HG03520 (cell line): ENCODE measurements around the gene GATD1.

ENCODE experiments used
- ATAC-seq: cut with Tn5 transposase; IDR thresholded peaks from one replicate; pipeline ENCODE4 v1.9.1; 2021; ENCODE audit warnings: mild to moderate bottlenecking, moderate library complexity; ENCODE audit not compliant: unreplicated experiment

The GATD1 gene

GRCh38 chr11:777288-778255, at the start of gene GATD1:
Gene GATD1, minus strand, starts transcription at chr11:777487. Its CDS starts 25 bp downstream, at chr11:777462.
- peak; percentile 71 for ATAC-seq

GRCh38 chr11:826836-827145, 49.5 kb upstream of the GATD1 start:
- ATAC-seq, result no peak

- ATAC-seq, result no peak
Measured at GRCh38 chr11:826227-826621, 48.9 kb upstream of the GATD1 start.

GRCh38 chr11:825366-826226, 48.3 kb upstream of the GATD1 start:
- no peak for ATAC-seq

GRCh38 chr11:824942-825341, 47.7 kb upstream of the GATD1 start:
- ATAC-seq, result no peak

GRCh38 chr11:824292-824880, 47.1 kb upstream of the GATD1 start:
- ATAC-seq, result no peak

GRCh38 chr11:823441-824291, 46.4 kb upstream of the GATD1 start:
- ATAC-seq, result no peak

GRCh38 chr11:821512-822371, 44.5 kb upstream of the GATD1 start:
- ATAC-seq, result no peak

- no peak for ATAC-seq
Measured at GRCh38 chr11:820655-821511, 43.6 kb upstream of the GATD1 start.

- peak; percentile 40 for ATAC-seq
Measured at GRCh38 chr11:819943-820649, 42.8 kb upstream of the GATD1 start.

- peak; percentile 56 for ATAC-seq
Measured at GRCh38 chr11:819129-819931, 42.0 kb upstream of the GATD1 start.

GRCh38 chr11:818396-819128, 41.3 kb upstream of the GATD1 start, which contains the start of gene PNPLA2:
Gene PNPLA2, plus strand, starts transcription at chr11:818914. Its CDS starts 805 bp downstream, at chr11:819719.
- ATAC-seq, result no peak

- no peak for ATAC-seq
Measured at GRCh38 chr11:816433-816779, 39.1 kb upstream of the GATD1 start.

- ATAC-seq, result no peak
Measured at GRCh38 chr11:815675-816432, 38.6 kb upstream of the GATD1 start.

- ATAC-seq, result no peak
Measured at GRCh38 chr11:813456-814096, 36.3 kb upstream of the GATD1 start.
